Upper lobe of left lung (tissue), 4 donors: Measurements from ENCODE around the gene EXOC3L4.

Source experiments
- CTCF ChIP-seq, 6 experiments: fragments of 450-650 bp in 4 of 6; fragments of 200-600 bp in 2 of 6; sonication (generic) in 2 of 6; IDR thresholded peaks; one replicate each; pipeline ENCODE4 v1.5.1; 2016 to 2019; ENCODE audit warnings: antibody characterized with exemption in 6 of 6
- EP300 ChIP-seq, 4 donors: sonication (generic); formaldehyde crosslinking; IDR thresholded peaks; one replicate each; pipeline ENCODE4 v1.5.1; 2017; ENCODE audit warnings: antibody characterized with exemption in 4 of 4, control low read depth in 2 of 4

- no peak for TF ChIP-seq CTCF (IDR thresholded peaks at IDR 0.05)
- TF ChIP-seq EP300 (IDR thresholded peaks at IDR 0.05): no peak
These were observed 48.3 kb downstream of the EXOC3L4 start for GRCh38 chr14:103142721-103143302.
